H1 (cell line): Measurements from ENCODE around the gene ZBTB40. TPM values are rescaled to one million over a fixed set of nuclear protein-coding genes. Genes with fewer than 3 reads are reported as not detected.

ENCODE experiments used
- ASH2L ChIP-seq: fragments of 200-600, 300-600 bp; sonication (generic); IDR thresholded peaks from one replicate; pipeline ENCODE4 v1.7.1; 2017; ENCODE audit warnings: low read length
- BCL11A ChIP-seq, 2 experiments: IDR thresholded peaks; one replicate each; pipeline ENCODE4 v1.6.1; 2011; ENCODE audit warnings: low read depth in 2 of 2, low read length in 2 of 2, mild to moderate bottlenecking in 2 of 2
- BRCA1 ChIP-seq: IDR thresholded peaks from 2 replicates; pipeline ENCODE4 v1.6.1; 2012; ENCODE audit warnings: low read depth, low read length, improper control_type of control experiment
- CBX5 ChIP-seq: fragments of 300-800, 300-1000 bp; sonication (generic); IDR thresholded peaks from 2 replicates; pipeline ENCODE4 v1.7.1; 2016; ENCODE audit warnings: antibody characterized with exemption, low read length, low read depth
- RFX5 ChIP-seq: IDR thresholded peaks from 2 replicates; pipeline ENCODE4 v1.6.1; 2011; ENCODE audit warnings: low read depth, low read length, improper control_type of control experiment, borderline replicate concordance
- SP1 ChIP-seq: IDR thresholded peaks from 2 replicates; pipeline ENCODE4 v1.6.1; 2011; ENCODE audit warnings: low read depth, low read length
- polyA plus RNA-seq, 7 experiments: library from polyadenylated mRNA; depleted of rRNA in 3 of 7; stranded (reverse) in 5 of 7; unstranded in 2 of 7; fragments of >200 nt in 5 of 7; fragments of 200-250 nt in 2 of 7; gene quantifications; 1 replicate in 5 of 7; 2 replicates in 1 of 7; 4 replicates in 1 of 7; pipeline versions ENCODE4 v1.2.1 to v1.2.3, GENCODE V29; 2011 to 2013; ENCODE audit warnings: missing spikeins in 2 of 7, mixed read lengths in 2 of 7
- total RNA-seq: library from RNA; stranded (reverse); fragmentation: NEBNext Ultra II Directional; extraction: Animal tissue kit (Norgen Biotek cat#: 25700); gene quantifications from 2 replicates; pipeline ENCODE4 v1.2.1, GENCODE V29; 2021
- TF ChIP-seq, protein P1 (sequence below): fragments of 300-600 bp; sonication (generic); IDR thresholded peaks from 2 replicates; pipeline ENCODE4 v1.7.1; 2012; ENCODE audit warnings: low read length, moderate library complexity, mild to moderate bottlenecking, inconsistent platforms; ENCODE audit not compliant: insufficient replicate concordance

The ZBTB40 gene
- total and polyA plus RNA-seq, 2 of the 8 experiments (the other 6 are each of a cell fraction or from before 2014, with no cell fraction given): 3.1 to 19.3 TPM

DNA sequence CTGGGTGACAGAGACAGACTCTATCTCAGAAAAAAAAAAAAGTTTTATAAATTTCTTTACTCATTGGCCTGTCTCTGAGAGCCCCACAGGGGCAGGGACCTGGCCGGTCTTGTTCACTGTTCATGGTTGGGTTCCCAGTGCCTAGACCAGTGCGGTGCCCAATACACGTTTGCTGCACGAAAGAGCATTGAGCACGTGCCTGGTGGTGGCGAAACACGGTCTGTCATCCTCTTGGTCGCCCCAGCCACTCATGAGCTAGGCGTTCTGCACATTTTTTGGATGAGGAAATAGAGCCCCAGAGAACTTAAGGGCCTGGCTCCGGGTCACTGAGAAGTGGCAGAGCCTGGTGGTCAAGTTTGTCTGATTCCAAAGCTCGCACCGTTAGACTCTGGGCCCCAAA, 93.0 kb downstream of the ZBTB40 start (continued):
- TF ChIP-seq, protein P1, sequence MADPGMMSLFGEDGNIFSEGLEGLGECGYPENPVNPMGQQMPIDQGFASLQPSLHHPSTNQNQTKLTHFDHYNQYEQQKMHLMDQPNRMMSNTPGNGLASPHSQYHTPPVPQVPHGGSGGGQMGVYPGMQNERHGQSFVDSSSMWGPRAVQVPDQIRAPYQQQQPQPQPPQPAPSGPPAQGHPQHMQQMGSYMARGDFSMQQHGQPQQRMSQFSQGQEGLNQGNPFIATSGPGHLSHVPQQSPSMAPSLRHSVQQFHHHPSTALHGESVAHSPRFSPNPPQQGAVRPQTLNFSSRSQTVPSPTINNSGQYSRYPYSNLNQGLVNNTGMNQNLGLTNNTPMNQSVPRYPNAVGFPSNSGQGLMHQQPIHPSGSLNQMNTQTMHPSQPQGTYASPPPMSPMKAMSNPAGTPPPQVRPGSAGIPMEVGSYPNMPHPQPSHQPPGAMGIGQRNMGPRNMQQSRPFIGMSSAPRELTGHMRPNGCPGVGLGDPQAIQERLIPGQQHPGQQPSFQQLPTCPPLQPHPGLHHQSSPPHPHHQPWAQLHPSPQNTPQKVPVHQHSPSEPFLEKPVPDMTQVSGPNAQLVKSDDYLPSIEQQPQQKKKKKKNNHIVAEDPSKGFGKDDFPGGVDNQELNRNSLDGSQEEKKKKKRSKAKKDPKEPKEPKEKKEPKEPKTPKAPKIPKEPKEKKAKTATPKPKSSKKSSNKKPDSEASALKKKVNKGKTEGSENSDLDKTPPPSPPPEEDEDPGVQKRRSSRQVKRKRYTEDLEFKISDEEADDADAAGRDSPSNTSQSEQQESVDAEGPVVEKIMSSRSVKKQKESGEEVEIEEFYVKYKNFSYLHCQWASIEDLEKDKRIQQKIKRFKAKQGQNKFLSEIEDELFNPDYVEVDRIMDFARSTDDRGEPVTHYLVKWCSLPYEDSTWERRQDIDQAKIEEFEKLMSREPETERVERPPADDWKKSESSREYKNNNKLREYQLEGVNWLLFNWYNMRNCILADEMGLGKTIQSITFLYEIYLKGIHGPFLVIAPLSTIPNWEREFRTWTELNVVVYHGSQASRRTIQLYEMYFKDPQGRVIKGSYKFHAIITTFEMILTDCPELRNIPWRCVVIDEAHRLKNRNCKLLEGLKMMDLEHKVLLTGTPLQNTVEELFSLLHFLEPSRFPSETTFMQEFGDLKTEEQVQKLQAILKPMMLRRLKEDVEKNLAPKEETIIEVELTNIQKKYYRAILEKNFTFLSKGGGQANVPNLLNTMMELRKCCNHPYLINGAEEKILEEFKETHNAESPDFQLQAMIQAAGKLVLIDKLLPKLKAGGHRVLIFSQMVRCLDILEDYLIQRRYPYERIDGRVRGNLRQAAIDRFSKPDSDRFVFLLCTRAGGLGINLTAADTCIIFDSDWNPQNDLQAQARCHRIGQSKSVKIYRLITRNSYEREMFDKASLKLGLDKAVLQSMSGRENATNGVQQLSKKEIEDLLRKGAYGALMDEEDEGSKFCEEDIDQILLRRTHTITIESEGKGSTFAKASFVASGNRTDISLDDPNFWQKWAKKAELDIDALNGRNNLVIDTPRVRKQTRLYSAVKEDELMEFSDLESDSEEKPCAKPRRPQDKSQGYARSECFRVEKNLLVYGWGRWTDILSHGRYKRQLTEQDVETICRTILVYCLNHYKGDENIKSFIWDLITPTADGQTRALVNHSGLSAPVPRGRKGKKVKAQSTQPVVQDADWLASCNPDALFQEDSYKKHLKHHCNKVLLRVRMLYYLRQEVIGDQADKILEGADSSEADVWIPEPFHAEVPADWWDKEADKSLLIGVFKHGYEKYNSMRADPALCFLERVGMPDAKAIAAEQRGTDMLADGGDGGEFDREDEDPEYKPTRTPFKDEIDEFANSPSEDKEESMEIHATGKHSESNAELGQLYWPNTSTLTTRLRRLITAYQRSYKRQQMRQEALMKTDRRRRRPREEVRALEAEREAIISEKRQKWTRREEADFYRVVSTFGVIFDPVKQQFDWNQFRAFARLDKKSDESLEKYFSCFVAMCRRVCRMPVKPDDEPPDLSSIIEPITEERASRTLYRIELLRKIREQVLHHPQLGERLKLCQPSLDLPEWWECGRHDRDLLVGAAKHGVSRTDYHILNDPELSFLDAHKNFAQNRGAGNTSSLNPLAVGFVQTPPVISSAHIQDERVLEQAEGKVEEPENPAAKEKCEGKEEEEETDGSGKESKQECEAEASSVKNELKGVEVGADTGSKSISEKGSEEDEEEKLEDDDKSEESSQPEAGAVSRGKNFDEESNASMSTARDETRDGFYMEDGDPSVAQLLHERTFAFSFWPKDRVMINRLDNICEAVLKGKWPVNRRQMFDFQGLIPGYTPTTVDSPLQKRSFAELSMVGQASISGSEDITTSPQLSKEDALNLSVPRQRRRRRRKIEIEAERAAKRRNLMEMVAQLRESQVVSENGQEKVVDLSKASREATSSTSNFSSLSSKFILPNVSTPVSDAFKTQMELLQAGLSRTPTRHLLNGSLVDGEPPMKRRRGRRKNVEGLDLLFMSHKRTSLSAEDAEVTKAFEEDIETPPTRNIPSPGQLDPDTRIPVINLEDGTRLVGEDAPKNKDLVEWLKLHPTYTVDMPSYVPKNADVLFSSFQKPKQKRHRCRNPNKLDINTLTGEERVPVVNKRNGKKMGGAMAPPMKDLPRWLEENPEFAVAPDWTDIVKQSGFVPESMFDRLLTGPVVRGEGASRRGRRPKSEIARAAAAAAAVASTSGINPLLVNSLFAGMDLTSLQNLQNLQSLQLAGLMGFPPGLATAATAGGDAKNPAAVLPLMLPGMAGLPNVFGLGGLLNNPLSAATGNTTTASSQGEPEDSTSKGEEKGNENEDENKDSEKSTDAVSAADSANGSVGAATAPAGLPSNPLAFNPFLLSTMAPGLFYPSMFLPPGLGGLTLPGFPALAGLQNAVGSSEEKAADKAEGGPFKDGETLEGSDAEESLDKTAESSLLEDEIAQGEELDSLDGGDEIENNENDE: no peak
- TF ChIP-seq ASH2L: no peak
- no peak for TF ChIP-seq BCL11A (IDR thresholded peaks at IDR 0.05; ENCODE audit: low read depth in 2 of 2, low read length in 2 of 2)
- TF ChIP-seq RFX5: no peak
- TF ChIP-seq BRCA1: no peak
- no peak for TF ChIP-seq CBX5
- no peak for TF ChIP-seq SP1
